Iris pigment epithelial cell (primary cell): ENCODE results near the gene P2RY11.

Experiments used
- DNase-seq: peaks from one replicate; pipeline ENCODE4 v3.0.0-alpha.2; 2011; ENCODE audit warnings: low read depth

Gene P2RY11

GRCh38 chr19:10113964-10114650 is 2.6 kb downstream of the P2RY11 start:
- DNase-seq = no peak

GRCh38 chr19:10114651-10115391 is 3.3 kb downstream of the P2RY11 start:
- no peak for DNase-seq

GRCh38 chr19:10115392-10116084 is 4.0 kb downstream of the P2RY11 start:
- DNase-seq = no peak

- no peak for DNase-seq
These were observed 4.8 kb downstream of the P2RY11 start for GRCh38 chr19:10116085-10116865.

GRCh38 chr19:10116866-10117616 is 5.5 kb downstream of the P2RY11 start:
- no peak for DNase-seq

- no peak for DNase-seq
These were observed 7.5 kb downstream of the P2RY11 start for GRCh38 chr19:10118960-10119359.

GRCh38 chr19:10120538-10121189 is 9.2 kb downstream of the P2RY11 start:
- DNase-seq = peak; percentile 89

GRCh38 chr19:10122045-10122444 is 10.6 kb downstream of the P2RY11 start:
- DNase-seq = peak; percentile 58

- no peak for DNase-seq
These were observed 12.9 kb downstream of the P2RY11 start for GRCh38 chr19:10124429-10124828.

GRCh38 chr19:10126213-10126639 is 14.7 kb downstream of the P2RY11 start:
- no peak for DNase-seq

GRCh38 chr19:10132905-10133304 is 21.4 kb downstream of the P2RY11 start:
- DNase-seq = no peak

- no peak for DNase-seq
These were observed 22.1 kb downstream of the P2RY11 start for GRCh38 chr19:10133596-10133995.

- no peak for DNase-seq
These were observed 22.5 kb downstream of the P2RY11 start for GRCh38 chr19:10134040-10134439.

- DNase-seq = no peak
These were observed 24.2 kb downstream of the P2RY11 start for GRCh38 chr19:10135551-10136334.

GRCh38 chr19:10136936-10137335 is 25.4 kb downstream of the P2RY11 start:
- DNase-seq = no peak

GRCh38 chr19:10137751-10138682 is 26.5 kb downstream of the P2RY11 start:
- DNase-seq = no peak

GRCh38 chr19:10138879-10139795 is 27.6 kb downstream of the P2RY11 start:
- no peak for DNase-seq

- DNase-seq = no peak
These were observed 28.5 kb downstream of the P2RY11 start for GRCh38 chr19:10139952-10140351.
